Body of pancreas (tissue), 4 donors: Measurements from ENCODE around the gene MYO18B.

Experiments
- POLR2A ChIP-seq, 3 donors: fragments of 450-650 bp; IDR thresholded peaks; one replicate each; pipeline ENCODE4 v1.6.1; 2016; ENCODE audit warnings: antibody characterized with exemption in 3 of 3, mild to moderate bottlenecking in 2 of 3
- TF ChIP-seq, protein P1 (sequence below), 7 experiments: fragments of 450-650 bp in 4 of 7; fragments of 200-600 bp in 3 of 7; sonication (generic) in 3 of 7; IDR thresholded peaks; one replicate each; pipeline ENCODE4 v1.5.1; 2016 to 2019; ENCODE audit warnings: antibody characterized with exemption in 7 of 7

DNA sequence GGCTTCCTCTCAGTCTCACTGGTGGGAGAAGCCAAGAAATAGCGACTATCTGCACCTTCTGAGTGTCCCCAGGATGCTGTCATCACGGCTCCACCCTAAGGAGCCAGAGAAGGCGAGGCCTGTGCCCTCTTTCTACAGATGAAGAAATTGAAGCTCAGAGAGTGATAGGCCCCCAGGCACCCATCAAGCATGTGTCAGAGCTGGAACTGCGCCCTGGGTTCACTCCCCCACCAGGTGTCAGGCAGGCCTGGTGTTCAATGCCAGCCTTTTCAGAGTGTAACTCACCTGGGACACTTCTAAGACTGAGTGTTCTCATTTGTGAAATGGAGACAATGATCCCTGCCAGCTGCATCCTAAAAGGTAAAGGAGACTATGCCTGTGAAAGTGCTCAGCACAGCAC, 299.9 kb downstream of the MYO18B start:
- TF ChIP-seq, protein P1, sequence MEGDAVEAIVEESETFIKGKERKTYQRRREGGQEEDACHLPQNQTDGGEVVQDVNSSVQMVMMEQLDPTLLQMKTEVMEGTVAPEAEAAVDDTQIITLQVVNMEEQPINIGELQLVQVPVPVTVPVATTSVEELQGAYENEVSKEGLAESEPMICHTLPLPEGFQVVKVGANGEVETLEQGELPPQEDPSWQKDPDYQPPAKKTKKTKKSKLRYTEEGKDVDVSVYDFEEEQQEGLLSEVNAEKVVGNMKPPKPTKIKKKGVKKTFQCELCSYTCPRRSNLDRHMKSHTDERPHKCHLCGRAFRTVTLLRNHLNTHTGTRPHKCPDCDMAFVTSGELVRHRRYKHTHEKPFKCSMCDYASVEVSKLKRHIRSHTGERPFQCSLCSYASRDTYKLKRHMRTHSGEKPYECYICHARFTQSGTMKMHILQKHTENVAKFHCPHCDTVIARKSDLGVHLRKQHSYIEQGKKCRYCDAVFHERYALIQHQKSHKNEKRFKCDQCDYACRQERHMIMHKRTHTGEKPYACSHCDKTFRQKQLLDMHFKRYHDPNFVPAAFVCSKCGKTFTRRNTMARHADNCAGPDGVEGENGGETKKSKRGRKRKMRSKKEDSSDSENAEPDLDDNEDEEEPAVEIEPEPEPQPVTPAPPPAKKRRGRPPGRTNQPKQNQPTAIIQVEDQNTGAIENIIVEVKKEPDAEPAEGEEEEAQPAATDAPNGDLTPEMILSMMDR (IDR thresholded peaks at IDR 0.05), result no peak
- TF ChIP-seq POLR2A (IDR thresholded peaks at IDR 0.05), result no peak
